HEK293 (cell line): ENCODE results near the gene ANTXR1.

ENCODE experiments used
- TCF7L2 ChIP-seq: IDR thresholded peaks from 2 replicates; pipeline ENCODE4 v1.6.1; 2011; ENCODE audit warnings: low read depth, mild to moderate bottlenecking, inconsistent platforms, low read length, moderate library complexity, borderline replicate concordance
- ZNF830 ChIP-seq: fragments of 450-650 bp; IDR thresholded peaks from 2 replicates; pipeline ENCODE4 v1.5.0; 2018; ENCODE audit warnings: missing biosample characterization, missing genetic modification characterization, low read depth, mild to moderate bottlenecking, moderate library complexity

GRCh38 chr2:69296421-69296820 lies 283.4 kb downstream of the ANTXR1 start:
- no peak for TF ChIP-seq TCF7L2
- no peak for TF ChIP-seq ZNF830 (tag by site-specific recombination)
